HG03060 (cell line): ENCODE data around the gene RPL41.
A peak's percentile ranks its signal among the peaks of the same experiment; 100 is the strongest.
"Not testable (repeated sequence)": the region's sequence is repeated elsewhere in the genome, so short reads cannot be mapped to it uniquely, and the experiment has no call there.

Experiments used
- ATAC-seq: cut with Tn5 transposase; IDR thresholded peaks from one replicate; pipeline ENCODE4 v1.9.1; 2021; ENCODE audit warnings: low read depth, moderate number of reproducible peaks; ENCODE audit not compliant: unreplicated experiment

RPL41 gene

GRCh38 chr12:56152756-56153677 lies 36.6 kb downstream of the RPL41 start:
- no peak for ATAC-seq

GRCh38 chr12:56153678-56154065 lies 37.2 kb downstream of the RPL41 start:
- ATAC-seq: no peak

GRCh38 chr12:56154246-56154771 lies 37.9 kb downstream of the RPL41 start:
- ATAC-seq: no peak

GRCh38 chr12:56154818-56155217 lies 38.4 kb downstream of the RPL41 start:
- no peak for ATAC-seq

- ATAC-seq: no peak
These were observed 38.9 kb downstream of the RPL41 start for GRCh38 chr12:56155256-56155845.

- not testable (repeated sequence) for ATAC-seq
These were observed 40.2 kb downstream of the RPL41 start for GRCh38 chr12:56156464-56157200.

- peak; percentile 20 for ATAC-seq
These were observed 41.0 kb downstream of the RPL41 start for GRCh38 chr12:56157201-56158028.

- ATAC-seq: peak; percentile 86
These were observed 41.8 kb downstream of the RPL41 start, which contains the start of gene MYL6 for GRCh38 chr12:56158029-56158925. Gene MYL6, plus strand, starts transcription at chr12:56158359. Its CDS starts 43 bp downstream, at chr12:56158402.

GRCh38 chr12:56158926-56159461 lies 42.6 kb downstream of the RPL41 start:
- no peak for ATAC-seq

- no peak for ATAC-seq
These were observed 43.2 kb downstream of the RPL41 start for GRCh38 chr12:56159482-56160192.

GRCh38 chr12:56160193-56160763 lies 43.8 kb downstream of the RPL41 start:
- ATAC-seq: no peak

GRCh38 chr12:56160894-56161689 lies 44.7 kb downstream of the RPL41 start:
- ATAC-seq: no peak

GRCh38 chr12:56161690-56162351 lies 45.4 kb downstream of the RPL41 start:
- no peak for ATAC-seq

GRCh38 chr12:56162468-56163290 lies 46.2 kb downstream of the RPL41 start:
- no peak for ATAC-seq

GRCh38 chr12:56163533-56164344 lies 47.3 kb downstream of the RPL41 start:
- ATAC-seq: no peak
